OCI-LY7 (cell line): ENCODE data around the gene TRA2B.

Experiments used
- CTCF ChIP-seq: fragments of 200-600 bp; sonication (generic); conservative IDR thresholded peaks from 2 replicates; pipeline ENCODE4 v1.5.1; 2014; ENCODE audit warnings: mild to moderate bottlenecking, antibody characterized with exemption, low read length, moderate library complexity, mixed read lengths
- EZH2phosphoT487 ChIP-seq: fragments of 200-600 bp; sonication (generic); IDR thresholded peaks from 2 replicates; pipeline ENCODE4 v1.6.1; 2018; ENCODE audit warnings: low read depth, borderline replicate concordance, mild to moderate bottlenecking, mixed run types, antibody characterized with exemption, low read length, moderate library complexity, mixed read lengths

DNA sequence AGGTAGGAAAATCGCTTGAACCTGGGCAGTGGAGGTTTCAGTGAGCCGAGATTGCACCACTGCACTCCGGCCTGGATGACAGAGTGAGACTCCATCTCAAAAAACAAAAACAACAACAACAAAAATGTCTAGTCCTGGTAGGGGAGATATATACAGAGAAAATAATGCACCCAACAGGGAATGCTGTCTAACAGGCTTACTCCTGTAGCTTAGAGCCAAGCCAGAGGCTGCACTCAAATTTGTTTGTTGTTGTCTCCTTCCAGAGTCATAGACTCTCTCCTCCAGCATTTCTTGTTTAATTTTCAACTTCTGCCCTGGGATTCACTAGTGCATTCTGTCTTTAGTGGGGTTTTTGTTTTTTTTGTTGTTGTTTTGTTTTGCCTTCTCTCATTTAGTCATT is 4.6 kb upstream of the TRA2B start:
- TF ChIP-seq CTCF, result no peak
- TF ChIP-seq EZH2phosphoT487, result no peak
